ENCODE measurements around the gene TMEM245.

Gene TMEM245

GRCh38 chr9:108967916-108968315 lies 151.8 kb downstream of the TMEM245 start:
- no peak for DNase-seq (ENCODE audit: extremely low read depth, insufficient read length)
- peaks cover 1% of the 10 kb centered on the region; the same call in 1 of the 2 replicates for H3K36me3 ChIP-seq (ENCODE audit: control insufficient read depth, insufficient read depth, low read length)

More at GRCh38 chr9:108967916-108968315, 151.8 kb downstream of the TMEM245 start:
- TF ChIP-seq CTCF (IDR thresholded peaks at IDR 0.05; ENCODE audit: insufficient read depth, low read length, poor library complexity, severe bottlenecking): no peak
- no peaks in the 10 kb centered on the region; the same call in 1 of the 2 replicates for H3K27me3 ChIP-seq (replicated peaks; ENCODE audit: control insufficient read depth, insufficient read depth, low read length)
- no peak overlapping the region for H3K4me3 ChIP-seq (replicated peaks; ENCODE audit: low read depth, low read length)
